ENCODE measurements around the gene XPR1.

The XPR1 gene

GRCh38 chr1:180893614-180894013 is 261.8 kb downstream of the XPR1 start:
- DNase-seq (ENCODE audit: low read depth, low spot score), result no peak
- H3K4me3 ChIP-seq (ENCODE audit: low read length), result no peak overlapping the region

DNA sequence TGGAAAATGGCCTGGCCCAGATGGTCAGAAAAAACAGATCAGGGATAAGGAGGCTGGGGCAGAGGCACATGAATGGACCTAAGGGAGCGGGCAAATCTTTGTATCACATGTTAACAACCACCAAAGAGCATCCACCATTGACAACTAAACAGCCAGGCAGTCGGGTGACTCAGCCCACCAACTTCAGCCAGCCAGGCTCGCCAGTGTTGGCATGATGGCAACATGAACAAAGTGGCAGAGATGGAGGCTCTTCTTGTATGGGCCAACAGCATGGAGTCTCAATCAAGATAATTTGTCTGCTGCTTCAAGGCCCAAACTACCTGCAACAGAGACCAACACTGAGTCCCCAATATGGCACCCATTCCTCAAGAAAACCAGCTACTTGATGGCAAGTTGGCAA is 264.3 kb downstream of the XPR1 start:
- no peak for DNase-seq (ENCODE audit: low read depth, low spot score)
- H3K4me3 ChIP-seq (ENCODE audit: low read length), result no peak overlapping the region

DNA sequence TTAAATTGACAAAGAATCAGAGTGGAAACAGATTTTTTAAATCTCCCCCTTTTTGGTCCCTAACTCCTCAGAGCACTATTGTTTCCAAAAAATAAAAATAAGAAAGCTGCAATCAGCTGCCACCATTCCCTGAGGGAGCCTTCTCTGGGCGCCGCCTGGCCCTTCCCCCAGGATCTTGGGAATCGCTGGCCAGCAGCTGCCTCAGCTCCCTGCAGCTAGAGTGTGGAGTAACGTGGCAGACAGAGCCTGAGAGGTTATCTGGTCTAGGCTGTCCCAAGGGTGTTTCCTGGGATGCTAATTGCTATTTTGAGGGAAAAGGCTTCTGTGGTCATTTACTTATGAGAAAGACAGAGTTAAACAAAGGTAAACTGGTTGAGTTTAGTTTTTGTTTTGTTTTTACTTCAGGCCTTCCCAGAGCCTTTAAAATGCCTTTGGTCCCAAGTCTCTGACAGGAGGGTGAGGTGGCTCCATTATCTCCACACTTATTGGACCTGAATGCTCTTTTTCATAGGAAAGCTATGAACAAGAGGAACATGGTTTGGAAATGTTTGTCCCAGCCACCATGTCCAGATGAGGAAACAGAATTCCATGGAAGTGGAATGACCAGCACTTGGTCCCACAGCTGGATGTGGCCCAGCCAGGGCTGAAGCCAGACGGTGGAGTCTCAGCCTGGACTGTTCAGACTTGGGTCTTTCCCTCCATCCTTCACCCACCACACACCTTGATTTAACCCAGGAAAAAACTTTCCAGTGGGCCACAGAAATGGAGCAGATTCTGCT is 266.8 kb downstream of the XPR1 start:
- no peak overlapping the region for H3K4me3 ChIP-seq (ENCODE audit: low read length)
- DNase-seq (ENCODE audit: low read depth, low spot score), result no peak

DNA sequence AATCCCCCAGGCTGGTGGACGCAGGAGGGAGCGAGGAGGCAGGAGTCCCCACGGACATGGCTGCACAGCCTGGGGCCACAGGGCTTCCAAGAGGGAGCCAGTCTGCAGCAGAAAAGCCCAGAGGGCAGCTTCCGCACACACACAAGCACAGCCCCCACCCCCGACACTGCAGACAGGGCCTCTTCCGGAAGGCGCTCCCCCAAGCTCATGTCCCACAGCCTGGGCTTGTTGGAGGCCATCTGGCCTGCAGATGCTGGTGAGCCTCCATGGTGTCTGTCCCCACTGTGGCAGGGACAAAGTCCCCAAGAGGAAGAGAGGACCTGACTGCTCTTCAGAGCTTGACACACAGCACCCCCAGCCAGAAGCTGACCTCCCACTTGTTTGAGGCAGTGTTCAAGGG is 267.4 kb downstream of the XPR1 start:
- DNase-seq (ENCODE audit: low read depth, low spot score), result no peak

DNA sequence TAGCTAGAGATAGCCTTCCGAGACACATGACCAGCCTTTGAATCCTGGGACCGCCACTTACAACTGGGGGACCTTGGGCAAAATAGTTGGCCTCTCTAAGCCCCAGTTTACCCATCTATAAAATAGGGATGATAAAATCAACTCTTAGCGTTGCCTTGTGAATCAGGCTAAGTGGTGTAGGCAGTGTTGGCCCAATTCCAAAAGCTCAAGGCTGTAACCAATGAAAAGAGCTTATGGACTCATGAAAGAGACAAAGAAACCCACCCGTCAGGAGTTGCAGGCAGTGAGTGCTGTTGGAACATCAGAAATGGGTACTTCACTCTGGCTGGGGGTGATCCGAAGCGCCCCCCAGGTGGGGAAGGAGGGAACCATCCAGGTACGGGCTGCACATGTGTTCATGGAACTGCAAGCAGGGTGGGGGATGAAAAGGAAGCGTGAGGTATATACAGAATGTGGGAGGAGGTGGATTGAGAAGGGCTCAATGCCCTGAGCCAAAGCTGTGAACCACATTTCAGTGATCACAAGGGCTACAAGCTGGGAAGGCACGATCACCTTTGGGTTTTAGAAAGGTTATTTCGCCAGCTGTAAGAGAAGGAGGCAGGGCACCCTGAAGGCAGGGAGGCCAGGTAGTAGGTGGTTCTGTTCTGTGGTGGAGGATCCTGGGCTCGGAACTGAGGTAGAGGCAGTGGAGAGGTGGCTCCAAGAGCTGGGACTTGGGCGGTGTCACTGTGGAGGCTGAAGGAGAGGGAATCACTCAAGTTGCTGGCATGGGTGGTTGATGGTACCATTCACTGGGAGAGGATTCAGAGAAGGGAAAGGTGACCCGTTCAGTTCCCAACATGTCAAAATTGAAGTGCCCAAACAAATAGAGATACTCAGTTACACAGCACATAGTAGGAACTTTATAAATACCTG is 269.5 kb downstream of the XPR1 start:
- H3K4me3 ChIP-seq (ENCODE audit: low read length), result no peak overlapping the region
- peak; percentile 32 for DNase-seq (ENCODE audit: low read depth, low spot score)

More for the DNA sequence above, 267.4 kb downstream of the XPR1 start:
- H3K4me3 ChIP-seq (ENCODE audit: low read length), result no peak overlapping the region

DNA sequence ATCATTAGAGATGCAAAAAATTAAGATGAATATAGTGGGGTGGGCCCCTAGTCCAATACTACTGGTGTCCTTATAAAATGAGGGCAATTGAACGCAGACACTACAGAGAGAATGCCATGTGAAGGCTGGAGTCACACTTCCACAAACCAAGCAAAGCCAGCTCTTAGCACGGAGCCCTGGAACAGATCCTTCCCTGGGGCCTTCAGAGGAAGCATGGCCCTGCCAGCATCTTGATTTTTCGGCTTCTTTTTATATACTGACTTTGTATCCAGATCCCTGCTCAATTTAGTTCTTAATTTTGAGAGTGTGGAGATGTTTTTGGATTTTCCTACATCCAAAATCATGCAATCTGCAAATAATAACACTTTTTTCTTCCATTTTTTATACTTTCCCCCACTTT is 270.7 kb downstream of the XPR1 start:
- no peak for DNase-seq (ENCODE audit: low read depth, low spot score)
- no peak overlapping the region for H3K4me3 ChIP-seq (ENCODE audit: low read length)

DNA sequence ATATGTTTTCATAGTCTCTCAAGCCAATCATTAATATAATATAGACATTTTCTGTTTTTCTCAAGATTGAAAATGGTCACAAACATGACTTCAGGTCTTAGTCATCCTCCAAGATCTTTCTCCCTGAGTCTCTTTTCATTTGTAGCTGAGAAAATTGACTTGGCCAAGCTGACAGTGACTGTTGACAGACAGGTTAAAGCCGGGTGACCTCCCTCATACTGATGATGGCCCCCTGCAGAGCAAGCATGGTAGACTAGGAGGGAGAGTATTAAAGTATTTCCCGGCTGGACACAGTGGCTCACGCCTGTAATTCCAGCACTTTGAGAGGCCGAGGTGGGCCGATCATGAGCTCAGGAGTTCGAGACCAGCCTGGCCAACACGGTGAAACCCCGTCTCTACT is 274.1 kb downstream of the XPR1 start:
- DNase-seq (ENCODE audit: low read depth, low spot score), result no peak
- H3K4me3 ChIP-seq (ENCODE audit: low read length), result no peak overlapping the region

GRCh38 chr1:180906511-180906910 is 274.7 kb downstream of the XPR1 start:
- DNase-seq (ENCODE audit: low read depth, low spot score), result no peak
- no peak overlapping the region for H3K4me3 ChIP-seq (ENCODE audit: low read length)

DNA sequence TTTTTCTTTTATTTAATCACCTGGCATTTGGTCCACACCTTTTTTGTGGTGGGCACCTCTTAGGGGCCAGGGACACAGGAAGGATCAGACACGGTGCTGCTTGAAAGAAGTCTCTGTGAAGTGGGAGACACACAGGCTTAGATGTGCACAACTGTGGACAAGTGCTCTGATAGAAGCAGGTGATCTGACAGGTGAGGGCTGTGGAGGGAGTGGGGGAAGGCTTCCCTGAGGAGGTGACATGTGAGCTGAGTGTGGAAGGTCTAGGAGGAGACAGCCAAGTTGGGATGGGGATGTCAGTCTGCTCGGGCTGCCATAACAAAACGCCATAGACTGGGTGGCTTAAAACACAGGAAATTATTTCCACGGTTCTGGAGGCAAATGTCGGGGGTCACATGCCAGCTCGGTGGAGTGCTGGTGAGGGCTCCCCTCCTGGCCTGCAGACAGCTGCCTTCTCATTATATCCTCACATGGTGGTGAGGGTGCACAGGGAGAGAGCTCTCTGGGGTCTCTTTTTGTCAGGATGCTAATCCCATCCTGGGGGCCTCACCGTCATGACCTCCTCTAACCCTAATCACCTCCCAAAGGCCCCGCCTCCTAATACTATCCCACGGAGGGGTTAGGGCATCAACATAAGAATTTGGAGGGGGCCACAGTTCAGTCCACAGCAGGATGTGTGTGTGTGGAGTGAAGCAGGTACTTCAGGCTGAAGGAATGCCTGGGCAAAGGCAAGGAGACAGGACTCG is 275.7 kb downstream of the XPR1 start:
- no peak for DNase-seq (ENCODE audit: low read depth, low spot score)
- H3K4me3 ChIP-seq (ENCODE audit: low read length), result no peak overlapping the region

- no peak overlapping the region for H3K4me3 ChIP-seq (ENCODE audit: low read length)
- DNase-seq (ENCODE audit: low read depth, low spot score), result no peak
Observed at GRCh38 chr1:180908074-180908765, 276.4 kb downstream of the XPR1 start.

- no peak for DNase-seq (ENCODE audit: low read depth, low spot score)
- H3K4me3 ChIP-seq (ENCODE audit: low read length), result no peak overlapping the region
Observed at GRCh38 chr1:180909005-180909414, 277.2 kb downstream of the XPR1 start.

DNA sequence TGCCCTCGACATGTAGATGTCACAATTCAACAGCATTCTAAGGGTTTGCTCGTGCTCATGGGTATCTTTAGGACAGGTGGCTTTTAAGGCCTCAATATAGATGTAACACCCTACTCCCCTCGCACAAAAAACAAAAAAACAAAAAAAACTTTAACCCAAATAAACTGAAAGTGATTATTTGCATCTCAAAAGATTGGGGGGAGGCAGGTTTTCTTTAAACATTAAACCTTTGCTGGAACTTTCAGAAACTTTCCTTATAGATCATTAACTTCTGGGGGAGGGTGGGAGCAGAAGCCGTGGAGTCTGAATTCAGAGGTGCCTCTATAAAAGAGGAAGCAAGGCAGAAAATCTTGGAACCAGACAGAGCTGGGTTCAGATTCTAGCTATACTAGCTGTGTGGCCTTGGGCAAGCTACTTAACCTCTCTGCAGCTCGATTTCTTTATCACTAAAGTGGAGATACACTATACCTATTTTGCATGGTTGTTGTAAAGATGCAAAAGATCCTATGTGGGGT is 277.7 kb downstream of the XPR1 start:
- H3K4me3 ChIP-seq (ENCODE audit: low read length), result no peak overlapping the region
- DNase-seq (ENCODE audit: low read depth, low spot score), result no peak

GRCh38 chr1:180911640-180912191 is 279.9 kb downstream of the XPR1 start:
- H3K4me3 ChIP-seq (ENCODE audit: low read length), result no peak overlapping the region
- DNase-seq (ENCODE audit: low read depth, low spot score), result no peak

DNA sequence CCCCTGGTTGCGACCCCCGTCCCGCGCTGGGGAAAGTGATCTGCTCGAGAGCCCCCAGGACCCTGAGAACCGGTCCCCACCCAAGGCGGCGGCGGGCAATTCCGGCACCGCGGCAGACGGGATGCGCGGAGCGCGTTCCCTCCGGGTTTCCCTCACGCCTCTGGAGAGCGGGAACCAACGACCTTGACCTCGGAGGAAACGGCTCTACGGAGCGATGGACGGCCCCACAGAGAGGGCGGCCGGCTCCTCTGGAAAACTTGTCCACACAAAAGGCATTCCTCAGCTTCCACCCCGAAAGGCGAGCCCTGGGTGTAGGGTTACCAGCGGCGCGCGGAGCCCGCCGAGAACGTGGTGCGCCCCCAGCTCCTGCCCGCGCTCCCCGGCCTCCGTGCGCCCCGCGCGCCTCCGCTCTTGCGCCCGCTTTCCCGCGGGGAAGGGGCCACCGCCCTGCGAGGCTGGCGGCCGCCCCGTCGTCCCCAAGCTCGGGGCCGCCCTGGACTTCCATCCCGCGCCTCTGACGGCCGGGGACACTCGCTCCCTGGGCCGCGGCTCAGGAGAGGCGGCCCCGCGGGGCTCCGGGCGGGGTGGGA is 280.5 kb downstream of the XPR1 start:
- DNase-seq (ENCODE audit: low read depth, low spot score), result no peak
- H3K4me3 ChIP-seq (ENCODE audit: low read length), result no peak overlapping the region

DNA sequence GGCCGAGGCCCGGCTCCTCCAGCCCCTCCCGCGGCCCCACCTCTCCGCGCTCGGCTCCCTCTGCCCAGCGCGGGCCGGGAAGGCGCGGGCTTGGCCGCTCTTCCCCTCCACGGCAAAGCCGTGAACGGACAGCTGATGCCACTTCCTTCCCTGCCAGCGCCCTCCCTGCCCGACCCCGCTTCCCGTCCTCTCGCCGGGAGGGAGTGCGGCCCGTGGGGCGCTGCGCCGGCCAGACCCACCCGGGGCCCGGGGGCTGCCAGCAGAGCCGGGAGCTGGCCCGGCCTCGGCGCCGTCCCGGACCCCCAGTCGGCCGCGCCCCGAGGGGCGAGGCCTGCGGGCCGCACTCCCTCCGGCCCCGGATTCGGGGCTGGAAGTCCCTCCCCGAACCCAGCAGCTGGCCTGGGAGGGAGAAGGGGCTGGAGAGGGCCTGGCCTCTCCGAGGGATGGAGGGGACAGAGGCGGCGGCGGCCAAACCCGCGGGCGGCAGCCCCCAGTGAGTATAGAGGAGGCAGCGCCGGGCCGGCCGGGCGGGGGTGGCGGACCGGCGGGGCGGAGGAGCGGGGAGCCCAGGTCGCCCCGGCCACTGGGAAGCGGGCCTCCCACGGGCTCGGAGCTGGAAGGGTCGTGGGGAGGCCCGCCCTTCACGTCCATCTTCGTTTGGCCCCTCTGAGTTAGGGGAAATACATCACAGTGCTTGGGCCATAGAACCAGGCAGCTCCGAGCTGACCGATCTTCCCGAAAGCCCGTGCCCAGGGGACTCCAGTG is 281.2 kb downstream of the XPR1 start, which contains the start of gene KIAA1614:
Gene KIAA1614 (plus strand): TSS at position 97 of the 765 bp plus-strand sequence. CDS start 347 bp downstream, at position 444.
- DNase-seq (ENCODE audit: low read depth, low spot score), result no peak
- H3K4me3 ChIP-seq (ENCODE audit: low read length), result no peak within 1 kb of the TSS

DNA sequence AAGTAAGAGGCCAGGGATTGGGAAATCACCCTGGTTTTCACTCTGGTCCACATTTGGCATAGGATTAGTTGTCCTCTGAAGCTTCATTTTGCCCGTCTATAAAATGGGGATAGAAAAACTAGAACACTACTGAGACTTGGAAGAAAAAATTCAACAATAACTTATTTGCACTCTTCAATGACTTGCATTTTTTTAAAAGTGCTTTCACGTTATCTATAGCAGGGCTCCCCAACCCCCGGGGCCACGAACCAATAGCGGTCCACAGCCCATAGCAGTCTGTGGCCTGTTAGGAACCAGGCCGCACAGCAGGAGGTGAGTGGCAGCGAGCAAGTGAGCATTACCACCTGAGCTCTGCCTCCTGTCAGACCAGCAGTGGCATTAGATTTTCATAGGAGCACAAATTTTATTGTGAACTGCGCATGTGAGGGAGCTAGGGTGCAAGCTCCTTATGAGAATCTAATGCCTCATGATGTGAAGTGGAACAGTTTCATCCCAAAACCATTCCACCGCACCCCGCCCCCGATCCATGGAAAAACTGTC is 283.7 kb downstream of the XPR1 start:
- H3K4me3 ChIP-seq (ENCODE audit: low read length), result no peak overlapping the region
- DNase-seq (ENCODE audit: low read depth, low spot score), result no peak

Data from Jurkat, Clone E6-1 (cell line).